NT2/D1 (cell line): ENCODE data around the gene CACNA2D4.

Experiments used
- SUZ12 ChIP-seq: IDR thresholded peaks from 2 replicates; pipeline ENCODE4 v1.6.1; 2011; ENCODE audit not compliant: insufficient read length, insufficient read depth; ENCODE audit errors: extremely low read depth
- YY1 ChIP-seq: IDR thresholded peaks from 2 replicates; pipeline ENCODE4 v1.6.1; 2011; ENCODE audit not compliant: insufficient read length, insufficient read depth

- no peak for TF ChIP-seq YY1
- TF ChIP-seq SUZ12, result no peak
Observed at GRCh38 chr12:1793426-1794210, 124.8 kb downstream of the CACNA2D4 start.
